OCI-LY7 (cell line): Measurements from ENCODE around the gene PCTP.

ENCODE experiments used
- CTCF ChIP-seq: fragments of 200-600 bp; sonication (generic); conservative IDR thresholded peaks from 2 replicates; pipeline ENCODE4 v1.5.1; 2014; ENCODE audit warnings: mild to moderate bottlenecking, antibody characterized with exemption, low read length, moderate library complexity, mixed read lengths
- EZH2phosphoT487 ChIP-seq: fragments of 200-600 bp; sonication (generic); IDR thresholded peaks from 2 replicates; pipeline ENCODE4 v1.6.1; 2018; ENCODE audit warnings: low read depth, borderline replicate concordance, mild to moderate bottlenecking, mixed run types, antibody characterized with exemption, low read length, moderate library complexity, mixed read lengths

GRCh38 chr17:55708175-55708974 lies 42.5 kb upstream of the PCTP start:
- TF ChIP-seq CTCF, result no peak
- TF ChIP-seq EZH2phosphoT487, result no peak
